ENCODE data around the gene OPN3.

GRCh38 chr1:241555526-241555925 lies 84.6 kb downstream of the OPN3 start:
- TF ChIP-seq SNRNP70 (optimal IDR thresholded peaks at IDR 0.05; ENCODE audit: low read depth, low read length): no peak
- TF ChIP-seq ZNF274 (IDR thresholded peaks at IDR 0.05; ENCODE audit: borderline replicate concordance, low read depth, low read length): no peak
- no peak for TF ChIP-seq POLR2A (conservative IDR thresholded peaks at IDR 0.05)
- TF ChIP-seq MYBL2 (IDR thresholded peaks at IDR 0.05; ENCODE audit: low read depth): no peak
- no peak for TF ChIP-seq MYBL2 (CRISPR knock-in tag; IDR thresholded peaks at IDR 0.05; ENCODE audit: borderline replicate concordance)
- TF ChIP-seq, protein P1, sequence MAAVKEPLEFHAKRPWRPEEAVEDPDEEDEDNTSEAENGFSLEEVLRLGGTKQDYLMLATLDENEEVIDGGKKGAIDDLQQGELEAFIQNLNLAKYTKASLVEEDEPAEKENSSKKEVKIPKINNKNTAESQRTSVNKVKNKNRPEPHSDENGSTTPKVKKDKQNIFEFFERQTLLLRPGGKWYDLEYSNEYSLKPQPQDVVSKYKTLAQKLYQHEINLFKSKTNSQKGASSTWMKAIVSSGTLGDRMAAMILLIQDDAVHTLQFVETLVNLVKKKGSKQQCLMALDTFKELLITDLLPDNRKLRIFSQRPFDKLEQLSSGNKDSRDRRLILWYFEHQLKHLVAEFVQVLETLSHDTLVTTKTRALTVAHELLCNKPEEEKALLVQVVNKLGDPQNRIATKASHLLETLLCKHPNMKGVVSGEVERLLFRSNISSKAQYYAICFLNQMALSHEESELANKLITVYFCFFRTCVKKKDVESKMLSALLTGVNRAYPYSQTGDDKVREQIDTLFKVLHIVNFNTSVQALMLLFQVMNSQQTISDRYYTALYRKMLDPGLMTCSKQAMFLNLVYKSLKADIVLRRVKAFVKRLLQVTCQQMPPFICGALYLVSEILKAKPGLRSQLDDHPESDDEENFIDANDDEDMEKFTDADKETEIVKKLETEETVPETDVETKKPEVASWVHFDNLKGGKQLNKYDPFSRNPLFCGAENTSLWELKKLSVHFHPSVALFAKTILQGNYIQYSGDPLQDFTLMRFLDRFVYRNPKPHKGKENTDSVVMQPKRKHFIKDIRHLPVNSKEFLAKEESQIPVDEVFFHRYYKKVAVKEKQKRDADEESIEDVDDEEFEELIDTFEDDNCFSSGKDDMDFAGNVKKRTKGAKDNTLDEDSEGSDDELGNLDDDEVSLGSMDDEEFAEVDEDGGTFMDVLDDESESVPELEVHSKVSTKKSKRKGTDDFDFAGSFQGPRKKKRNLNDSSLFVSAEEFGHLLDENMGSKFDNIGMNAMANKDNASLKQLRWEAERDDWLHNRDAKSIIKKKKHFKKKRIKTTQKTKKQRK (IDR thresholded peaks at IDR 0.05; ENCODE audit: borderline replicate concordance, low read depth, low read length): no peak
- no peak for TF ChIP-seq ZNF174 (CRISPR knock-in tag; IDR thresholded peaks at IDR 0.05)
- no peak for TF ChIP-seq POU5F1 (IDR thresholded peaks at IDR 0.05; ENCODE audit: borderline replicate concordance, low read depth, low read length, partially characterized antibody)
- no peak for TF ChIP-seq ZNF282 (CRISPR knock-in tag; IDR thresholded peaks at IDR 0.05)
- TF ChIP-seq EGR1 (conservative IDR thresholded peaks at IDR 0.05): no peak
- no peak for TF ChIP-seq ZBTB17 (CRISPR knock-in tag; IDR thresholded peaks at IDR 0.05)
- TF ChIP-seq, protein P2, sequence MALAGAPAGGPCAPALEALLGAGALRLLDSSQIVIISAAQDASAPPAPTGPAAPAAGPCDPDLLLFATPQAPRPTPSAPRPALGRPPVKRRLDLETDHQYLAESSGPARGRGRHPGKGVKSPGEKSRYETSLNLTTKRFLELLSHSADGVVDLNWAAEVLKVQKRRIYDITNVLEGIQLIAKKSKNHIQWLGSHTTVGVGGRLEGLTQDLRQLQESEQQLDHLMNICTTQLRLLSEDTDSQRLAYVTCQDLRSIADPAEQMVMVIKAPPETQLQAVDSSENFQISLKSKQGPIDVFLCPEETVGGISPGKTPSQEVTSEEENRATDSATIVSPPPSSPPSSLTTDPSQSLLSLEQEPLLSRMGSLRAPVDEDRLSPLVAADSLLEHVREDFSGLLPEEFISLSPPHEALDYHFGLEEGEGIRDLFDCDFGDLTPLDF (CRISPR knock-in tag; IDR thresholded peaks at IDR 0.05): no peak
